CD4-positive, alpha-beta T cell (primary cell): ENCODE measurements around the gene BDP1. TPM values are rescaled to one million over a fixed set of nuclear protein-coding genes. Genes with fewer than 3 reads are reported as not detected.
"Not testable (repeated sequence)": the region's sequence is repeated elsewhere in the genome, so short reads cannot be mapped to it uniquely, and the experiment has no call there.

Source experiments
- ATAC-seq: fragments of 200-7000 bp; cut with Tn5 transposase; one replicate; pipeline ENCODE4 v1.10.0; 2022; ENCODE audit warnings: mild to moderate bottlenecking; ENCODE audit not compliant: poor library complexity
- CTCF ChIA-PET: fragments of 350-600 bp; sonication (Branson Sonifier 250); formaldehyde crosslinking; loops from one replicate; lab custom pipeline; 2021; ENCODE audit warnings: antibody characterized with exemption, inconsistent platforms; lab: Charles Lee
- POLR2A ChIA-PET: fragments of 350-600 bp; sonication (Branson Sonifier 250); formaldehyde crosslinking; loops from one replicate; lab custom pipeline; 2021; ENCODE audit warnings: antibody characterized with exemption, inconsistent platforms; lab: Charles Lee
- DNase-seq, 14 experiments: peaks; one replicate each; pipeline ENCODE4 v3.0.0-alpha.2; 2013 to 2020; ENCODE audit warnings: mixed read lengths in 2 of 14
- H3K27ac ChIP-seq, 2 donors: one replicate each; pipeline versions ENCODE4 v1.5.1 to v1.7.0; 2013; ENCODE audit warnings: low read length in 2 of 2, low read depth in 1 of 2, mild to moderate bottlenecking in 1 of 2
- H3K27me3 ChIP-seq, 2 experiments: 1 replicate in 1 of 2; 2 replicates in 1 of 2; pipeline versions ENCODE4 v1.6.1 to v1.7.0; 2013; ENCODE audit warnings: low read length in 2 of 2, control low read depth in 1 of 2, mild to moderate bottlenecking in 1 of 2, moderate library complexity in 1 of 2; ENCODE audit not compliant: insufficient read depth in 2 of 2, control insufficient read depth in 1 of 2
- H3K36me3 ChIP-seq: one replicate; pipeline ENCODE4 v1.6.1; 2013; ENCODE audit warnings: low read length, control low read depth; ENCODE audit not compliant: insufficient read depth
- H3K4me1 ChIP-seq: one replicate; pipeline ENCODE4 v1.6.1; 2013; ENCODE audit warnings: low read length, control low read depth; ENCODE audit not compliant: insufficient read depth
- H3K4me3 ChIP-seq: one replicate; pipeline ENCODE4 v1.5.1; 2013; ENCODE audit warnings: mild to moderate bottlenecking, low read length, moderate library complexity
- H3K9me3 ChIP-seq, 2 experiments: 1 replicate in 1 of 2; 2 replicates in 1 of 2; pipeline versions ENCODE4 v1.6.1 to v1.7.0; 2013; ENCODE audit warnings: low read length in 2 of 2, mild to moderate bottlenecking in 2 of 2, control low read depth in 1 of 2, moderate library complexity in 1 of 2; ENCODE audit not compliant: control insufficient read depth in 1 of 2, insufficient read depth in 1 of 2
- H3K27ac Mint-ChIP-seq: one replicate; pipeline ENCODE4 v1.8.0; 2020; ENCODE audit warnings: mixed read lengths
- H3K27me3 Mint-ChIP-seq: one replicate; pipeline ENCODE4 v1.8.0; 2021; ENCODE audit warnings: mixed read lengths
- H3K36me3 Mint-ChIP-seq: one replicate; pipeline ENCODE4 v1.8.0; 2021; ENCODE audit warnings: low read depth, mixed read lengths
- H3K4me1 Mint-ChIP-seq: one replicate; pipeline ENCODE4 v1.8.0; 2021; ENCODE audit warnings: low read depth, mixed read lengths
- H3K4me3 Mint-ChIP-seq: one replicate; pipeline ENCODE4 v1.8.0; 2020; ENCODE audit warnings: mild to moderate bottlenecking, mixed read lengths
- H3K9me3 Mint-ChIP-seq: one replicate; pipeline ENCODE4 v1.8.0; 2020; ENCODE audit warnings: mixed read lengths
- CTCF ChIP-seq: fragments of 200-600 bp; IDR thresholded peaks from one replicate; pipeline ENCODE4 v1.8.0; 2022; ENCODE audit warnings: antibody characterized with exemption, mild to moderate bottlenecking
- intact Hi-C, 2 experiments: fragments of 100-400 bp; cut with DNase I in 1 of 2; cut with micrococcal nuclease in 1 of 2; formaldehyde crosslinking; loops; one replicate each; pipeline versions ENCODE4 v1.15.1 to v1.9.0; 2023 to 2025; cut with DNase I, micrococcal nuclease
- total RNA-seq, 174 experiments: library from RNA in 2 of 174; stranded (reverse) in 2 of 174; gene quantifications; one replicate each; pipeline ENCODE4 v1.2.3 and lab custom pipeline; 2021 to 2026

Gene BDP1
- total RNA-seq, 2 experiments from 2014 or later, result 31.3 to 31.9 TPM

- Mint-ChIP-seq H3K4me1 (no peaks in the 10 kb centered on the region), H3K36me3 (peaks cover 90% of the 10 kb centered on the region), H3K27me3 (no peaks in the 10 kb centered on the region), H3K4me3 (no peak overlapping the region), H3K9me3 (no peaks in the 10 kb centered on the region), H3K27ac (no peak overlapping the region)
- no peaks in the 10 kb centered on the region for H3K9me3 ChIP-seq
- no peaks in the 10 kb centered on the region for H3K27me3 ChIP-seq
- no peak for TF ChIP-seq CTCF
- ATAC-seq, result no peak
- H3K4me1 ChIP-seq, result no peaks in the 10 kb centered on the region
- intact Hi-C loops, result no loop called here
- no peak overlapping the region for H3K4me3 ChIP-seq
- ChIA-PET POLR2A (no interaction called here), CTCF (no interaction called here)
- H3K36me3 ChIP-seq, result peaks cover 84% of the 10 kb centered on the region
- no peak overlapping the region for H3K27ac ChIP-seq
- DNase-seq, result no peak
These were observed 48.1 kb downstream of the BDP1 start for GRCh38 chr5:71503536-71503935.

GRCh38 chr5:71522151-71522550, 66.7 kb downstream of the BDP1 start:
- H3K27ac ChIP-seq, result no peak overlapping the region
- no peaks in the 10 kb centered on the region for H3K9me3 ChIP-seq
- peaks cover 54% of the 10 kb centered on the region for H3K36me3 ChIP-seq
- no peaks in the 10 kb centered on the region for H3K4me1 ChIP-seq
- intact Hi-C loops, result no loop called here
- DNase-seq (no peak), ATAC-seq (no peak)
- H3K9me3 Mint-ChIP-seq, result no peaks in the 10 kb centered on the region
- no peak overlapping the region for H3K27ac Mint-ChIP-seq
- no peak overlapping the region for H3K4me3 ChIP-seq
- ChIA-PET POLR2A (no interaction called here), CTCF (interaction anchor here (1.2 kb wide), 1 partner anchor 8 kb away, joined by 3 read pairs; no protein-coding TSS in a partner anchor)
- H3K4me3 Mint-ChIP-seq, result no peak overlapping the region
- H3K27me3 Mint-ChIP-seq, result no peaks in the 10 kb centered on the region
- H3K36me3 Mint-ChIP-seq, result peaks cover 69% of the 10 kb centered on the region
- no peaks in the 10 kb centered on the region for H3K4me1 Mint-ChIP-seq
- no peak for TF ChIP-seq CTCF
- no peaks in the 10 kb centered on the region for H3K27me3 ChIP-seq

- H3K27me3 Mint-ChIP-seq, CTCF ChIA-PET, intact Hi-C loops, H3K4me3 ChIP-seq, H3K27me3 ChIP-seq, H3K4me3 Mint-ChIP-seq, H3K9me3 ChIP-seq, H3K4me1 ChIP-seq, POLR2A ChIA-PET, ATAC-seq, H3K27ac ChIP-seq, H3K9me3 Mint-ChIP-seq, H3K4me1 Mint-ChIP-seq, DNase-seq, H3K27ac Mint-ChIP-seq: not testable (repeated sequence)
- peaks cover 59% of the 10 kb centered on the region for H3K36me3 Mint-ChIP-seq
- H3K36me3 ChIP-seq, result peaks cover 34% of the 10 kb centered on the region
These were observed 70.2 kb downstream of the BDP1 start for GRCh38 chr5:71525611-71526010.

- ATAC-seq (no peak), DNase-seq (no peak)
- Histone ChIP-seq H3K9me3 (no peaks in the 10 kb centered on the region), H3K4me3 (no peak overlapping the region), H3K36me3 (peaks cover 28% of the 10 kb centered on the region), H3K27ac (no peak overlapping the region), H3K27me3 (no peaks in the 10 kb centered on the region), H3K4me1 (no peaks in the 10 kb centered on the region)
- H3K4me1 Mint-ChIP-seq, result peaks cover 3% of the 10 kb centered on the region
- peaks cover 63% of the 10 kb centered on the region for H3K36me3 Mint-ChIP-seq
- no peaks in the 10 kb centered on the region for H3K27me3 Mint-ChIP-seq
- ChIA-PET POLR2A (no interaction called here), CTCF (no interaction called here)
- H3K4me3 Mint-ChIP-seq, result no peak overlapping the region
- TF ChIP-seq CTCF, result no peak
- H3K27ac Mint-ChIP-seq, result no peak overlapping the region
- no peaks in the 10 kb centered on the region for H3K9me3 Mint-ChIP-seq
- intact Hi-C loops, result no loop called here
These were observed 72.8 kb downstream of the BDP1 start for GRCh38 chr5:71528206-71528605.
